Head of caudate nucleus (tissue), 42 donors: ENCODE results near the gene CSTPP1.
"Not testable (repeated sequence)": the region's sequence is repeated elsewhere in the genome, so short reads cannot be mapped to it uniquely, and the experiment has no call there.

Experiments used
- DNase-seq, 42 donors: peaks; one replicate each; pipeline versions ENCODE4 v3.0.0 to v3.0.0-alpha.2; 2020 to 2021; ENCODE audit warnings: mixed read lengths in 7 of 42
- intact Hi-C: fragments of 100-400 bp; cut with DNase I; formaldehyde crosslinking; loops from one replicate; pipeline ENCODE4 v1.15.0; 2022

CSTPP1 gene

GRCh38 chr11:47062736-47063135 is 126.2 kb downstream of the CSTPP1 start:
- intact Hi-C loops: no loop called here
- no peak for DNase-seq

DNA sequence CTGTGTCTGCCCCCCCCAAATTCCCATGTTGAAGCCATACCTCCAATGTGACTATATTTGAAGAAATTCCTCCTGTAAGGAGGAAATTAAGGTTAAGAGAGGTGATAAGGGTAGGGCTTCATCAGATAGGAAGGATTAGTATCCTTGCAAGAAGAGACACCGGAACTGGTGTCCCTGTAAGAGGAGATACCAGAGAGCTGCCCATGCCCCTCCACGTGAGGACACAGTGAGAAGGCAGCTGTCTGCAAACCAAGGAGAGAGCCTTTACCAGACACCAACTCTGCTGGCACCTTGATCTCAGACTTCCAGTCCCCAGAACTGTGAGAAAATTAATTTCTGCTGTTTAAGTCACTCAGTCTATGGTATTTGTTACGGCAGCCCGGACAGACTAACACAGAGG is 130.8 kb downstream of the CSTPP1 start:
- intact Hi-C loops: no loop called here
- DNase-seq: no peak

DNA sequence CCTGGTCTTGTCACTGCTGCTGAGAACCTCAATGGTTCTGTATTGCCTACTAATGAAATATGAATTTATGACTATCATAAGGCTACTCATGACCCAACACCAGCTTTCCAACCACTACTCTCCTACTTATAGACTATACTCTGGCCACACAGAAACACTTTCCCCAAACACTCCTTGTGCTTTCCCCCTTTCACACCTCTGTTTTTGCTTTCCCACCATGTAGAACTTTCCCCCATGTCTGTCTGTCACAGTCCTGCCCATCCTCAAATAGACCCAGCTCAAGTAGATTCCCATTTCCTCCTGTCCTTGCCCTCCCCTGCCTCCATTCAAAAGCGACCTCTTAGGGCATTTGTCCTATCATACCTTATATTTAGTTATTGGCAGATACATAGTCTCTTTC is 134.2 kb downstream of the CSTPP1 start:
- no peak for DNase-seq
- intact Hi-C loops: no loop called here

DNA sequence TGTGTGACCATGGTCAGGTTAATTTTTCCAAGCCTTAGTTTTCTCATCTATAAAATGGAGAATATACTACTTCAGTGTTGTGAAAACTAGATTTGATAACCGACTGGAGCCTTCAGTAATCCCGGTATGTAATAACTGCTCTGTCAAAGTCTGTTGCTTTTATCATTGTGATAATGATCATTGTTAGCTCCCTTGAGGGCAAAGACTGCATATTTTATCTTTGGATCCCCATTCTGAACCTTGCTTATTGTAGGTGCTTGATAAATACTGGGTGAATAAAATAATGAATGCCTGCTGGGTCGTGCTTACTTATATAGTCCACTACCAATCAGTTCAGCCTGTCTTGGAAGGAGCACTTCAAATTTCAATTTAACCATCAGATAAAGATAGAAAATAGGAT is 134.8 kb downstream of the CSTPP1 start:
- DNase-seq: no peak
- intact Hi-C loops: no loop called here

- peak in 9 of 42 donors; percentile 6 to 41 (median 20) for DNase-seq
- intact Hi-C loops: no loop called here
These were observed 135.3 kb downstream of the CSTPP1 start for GRCh38 chr11:47071791-47072261.

DNA sequence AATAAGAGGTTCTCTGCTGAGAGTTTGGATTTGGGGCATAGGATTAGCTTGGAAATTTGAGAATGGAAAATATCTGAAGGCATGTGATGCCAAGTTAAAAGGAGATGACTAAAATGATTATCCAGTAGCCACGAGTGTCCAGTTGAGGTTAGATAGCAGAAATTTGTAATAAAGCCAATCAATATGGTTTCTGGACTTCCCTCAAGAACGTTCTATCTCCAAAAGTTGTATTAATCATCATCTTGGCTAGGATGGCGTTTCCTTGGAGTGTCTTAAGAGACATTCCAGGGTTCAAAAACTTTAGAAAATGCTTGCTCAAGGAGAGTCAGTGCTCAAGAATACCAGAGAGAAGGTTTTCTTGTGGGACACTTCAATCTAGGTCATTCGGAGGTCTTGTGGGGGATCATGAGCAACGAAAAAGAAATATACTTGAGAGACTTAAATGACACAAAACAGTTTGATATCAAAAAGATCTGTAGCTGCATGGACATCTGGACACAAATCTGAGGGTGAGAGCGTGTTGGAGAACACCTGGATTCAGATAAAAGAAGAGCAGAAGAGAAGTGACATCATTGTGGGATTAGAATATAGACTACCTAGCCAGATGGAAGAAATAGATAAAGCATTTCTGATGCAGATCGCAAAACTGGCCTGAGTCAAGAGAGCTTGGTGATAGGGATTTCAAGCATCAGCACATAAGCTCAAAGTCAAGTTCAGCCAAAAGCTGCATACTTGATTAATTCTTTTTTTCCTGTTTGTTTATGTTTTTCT is 142.4 kb downstream of the CSTPP1 start:
- intact Hi-C loops: no loop called here
- no peak for DNase-seq

GRCh38 chr11:47080775-47081174 is 144.2 kb downstream of the CSTPP1 start:
- intact Hi-C loops, DNase-seq: not testable (repeated sequence)

DNA sequence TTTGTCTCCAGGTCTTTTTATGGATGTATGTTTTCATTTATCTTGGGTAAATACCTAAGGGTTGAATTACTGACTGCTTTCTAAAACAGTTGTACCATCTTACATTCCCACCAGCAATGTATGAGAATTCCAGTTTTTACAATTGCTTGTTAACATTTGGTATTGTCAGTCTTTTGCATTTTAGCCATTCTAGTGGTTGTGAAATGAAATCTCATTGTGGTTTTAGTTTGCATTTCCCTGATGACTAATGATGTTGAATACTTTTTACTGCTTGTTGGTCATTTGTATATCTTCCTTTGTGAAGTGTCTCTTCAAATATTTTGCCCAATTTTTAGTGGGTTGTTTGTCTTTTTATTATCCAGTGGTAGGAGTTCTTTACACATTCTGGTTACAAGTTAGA is 147.4 kb downstream of the CSTPP1 start:
- intact Hi-C loops: no loop called here
- DNase-seq: no peak

GRCh38 chr11:47087801-47088200 is 151.2 kb downstream of the CSTPP1 start:
- DNase-seq: no peak

GRCh38 chr11:47093541-47093940 is 157.0 kb downstream of the CSTPP1 start:
- intact Hi-C loops: no loop called here
- DNase-seq: no peak

More at GRCh38 chr11:47087801-47088200, 151.2 kb downstream of the CSTPP1 start:
- intact Hi-C loops: no loop called here

- intact Hi-C loops, DNase-seq: not testable (repeated sequence)
These were observed 160.3 kb downstream of the CSTPP1 start for GRCh38 chr11:47096871-47097270.

DNA sequence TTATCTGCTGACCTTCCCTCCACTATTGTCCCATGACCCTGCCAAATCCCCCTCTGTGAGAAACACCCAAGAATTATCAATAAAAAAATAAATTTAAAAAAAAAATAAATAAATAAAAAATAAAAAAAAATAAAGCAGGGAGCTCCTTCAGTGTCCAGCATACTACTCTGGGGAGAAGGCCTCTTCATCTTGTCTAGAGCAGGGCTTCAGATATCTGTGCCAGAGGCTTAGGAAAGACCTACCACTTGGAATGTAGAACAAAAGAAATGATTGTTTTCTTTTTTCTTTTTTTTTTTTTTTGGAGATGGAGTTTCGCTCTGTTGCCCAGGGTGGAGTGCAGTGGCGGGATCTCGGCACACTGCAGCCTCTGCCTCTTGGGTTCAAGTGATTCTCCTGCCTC is 161.7 kb downstream of the CSTPP1 start:
- intact Hi-C loops, DNase-seq: not testable (repeated sequence)

DNA sequence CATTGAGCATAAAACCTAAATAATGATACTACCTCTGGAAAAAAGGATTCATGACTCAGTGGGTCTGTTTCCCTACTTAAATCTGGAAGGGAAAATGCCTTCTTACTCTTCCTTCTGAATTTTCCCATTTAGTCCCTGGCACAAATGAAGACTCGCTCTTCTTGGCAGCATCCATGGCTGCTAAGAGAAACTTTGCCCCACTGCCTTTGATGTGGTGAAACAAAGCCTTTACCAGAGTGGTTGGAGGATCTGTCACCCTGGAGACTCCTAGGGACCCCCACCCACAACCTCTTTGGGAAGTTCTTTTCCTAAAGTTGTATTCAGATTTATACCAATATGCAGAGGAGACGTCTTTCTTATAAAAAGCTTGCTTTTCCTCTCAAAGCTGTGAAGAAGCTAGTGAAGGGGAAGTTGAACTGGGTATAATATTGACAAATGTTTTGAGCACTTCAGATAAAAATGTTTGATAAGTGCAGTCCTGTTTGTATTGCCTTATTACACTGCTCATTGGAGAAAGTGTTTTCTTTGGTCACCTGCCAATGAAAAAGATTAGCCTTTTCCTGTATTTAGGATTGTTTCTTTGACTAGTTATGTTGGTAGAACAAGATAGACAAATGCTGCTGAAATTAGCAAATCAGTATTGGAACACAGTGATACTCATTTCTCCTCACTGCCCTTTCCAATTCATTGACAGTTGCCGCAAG is 162.8 kb downstream of the CSTPP1 start:
- intact Hi-C loops: no loop called here
- no peak for DNase-seq

DNA sequence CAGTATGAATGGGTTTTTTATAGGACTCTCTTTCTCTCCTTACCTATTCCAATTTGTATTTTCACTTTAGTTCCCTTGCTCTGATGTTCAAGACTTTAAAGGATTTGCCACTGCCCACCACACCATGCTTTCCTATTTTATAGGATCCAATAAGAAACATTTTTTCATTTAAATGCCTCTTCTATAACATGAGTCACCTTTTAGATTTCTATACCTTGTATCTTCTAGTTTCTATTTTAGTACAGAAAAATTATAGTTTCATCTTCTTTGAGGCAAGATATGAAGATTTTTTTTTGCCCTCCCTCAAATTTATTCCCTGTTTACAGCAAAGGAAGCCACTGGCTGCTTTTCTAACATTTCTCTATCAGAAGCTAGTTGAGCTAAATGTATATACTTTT is 163.4 kb downstream of the CSTPP1 start:
- intact Hi-C loops: no loop called here
- DNase-seq: no peak

GRCh38 chr11:47101406-47101805 is 164.8 kb downstream of the CSTPP1 start:
- no peak for DNase-seq
- intact Hi-C loops: no loop called here

GRCh38 chr11:47104261-47104950 is 167.8 kb downstream of the CSTPP1 start:
- intact Hi-C loops: no loop called here
- DNase-seq: peak in 5 of 42 donors; percentile 3 to 56 (median 21)

DNA sequence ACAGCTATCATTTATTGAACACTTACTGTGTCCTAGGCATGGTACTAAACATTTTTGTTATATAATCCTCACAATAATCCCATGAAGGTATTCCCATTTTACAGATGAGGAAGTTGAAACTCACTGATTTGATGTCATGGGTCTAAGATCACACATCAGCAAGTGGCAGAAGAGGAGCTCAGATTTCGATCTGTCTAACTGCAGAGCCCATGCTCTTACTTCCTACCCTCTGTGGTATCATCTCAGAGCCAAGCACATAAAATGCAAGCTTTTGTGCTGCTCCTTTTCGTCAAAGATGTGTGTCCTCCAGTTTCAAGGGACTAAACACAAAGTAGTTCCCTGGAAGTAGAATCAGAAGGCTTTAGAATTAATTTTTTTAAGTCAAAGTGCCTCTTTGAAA is 169.0 kb downstream of the CSTPP1 start:
- intact Hi-C loops: no loop called here
- no peak for DNase-seq

DNA sequence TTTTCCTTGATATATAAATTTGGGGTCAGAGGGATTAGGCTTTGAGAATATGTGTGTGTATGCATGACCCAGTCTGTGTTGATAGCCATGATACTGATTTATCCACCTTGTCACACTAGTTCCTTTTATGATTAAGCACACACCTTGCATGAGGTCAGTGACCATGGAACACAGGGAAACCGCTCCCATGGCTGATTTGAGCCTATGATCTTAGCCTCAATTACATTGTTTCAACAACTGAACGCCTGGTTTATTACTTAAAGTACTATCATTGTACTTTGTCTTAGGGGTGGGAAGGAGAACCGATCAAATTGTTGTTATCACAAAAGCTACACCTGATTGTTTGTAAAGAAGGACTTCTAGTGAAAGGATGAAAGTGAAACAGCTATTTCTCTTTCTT is 169.4 kb downstream of the CSTPP1 start:
- intact Hi-C loops: no loop called here
- no peak for DNase-seq

DNA sequence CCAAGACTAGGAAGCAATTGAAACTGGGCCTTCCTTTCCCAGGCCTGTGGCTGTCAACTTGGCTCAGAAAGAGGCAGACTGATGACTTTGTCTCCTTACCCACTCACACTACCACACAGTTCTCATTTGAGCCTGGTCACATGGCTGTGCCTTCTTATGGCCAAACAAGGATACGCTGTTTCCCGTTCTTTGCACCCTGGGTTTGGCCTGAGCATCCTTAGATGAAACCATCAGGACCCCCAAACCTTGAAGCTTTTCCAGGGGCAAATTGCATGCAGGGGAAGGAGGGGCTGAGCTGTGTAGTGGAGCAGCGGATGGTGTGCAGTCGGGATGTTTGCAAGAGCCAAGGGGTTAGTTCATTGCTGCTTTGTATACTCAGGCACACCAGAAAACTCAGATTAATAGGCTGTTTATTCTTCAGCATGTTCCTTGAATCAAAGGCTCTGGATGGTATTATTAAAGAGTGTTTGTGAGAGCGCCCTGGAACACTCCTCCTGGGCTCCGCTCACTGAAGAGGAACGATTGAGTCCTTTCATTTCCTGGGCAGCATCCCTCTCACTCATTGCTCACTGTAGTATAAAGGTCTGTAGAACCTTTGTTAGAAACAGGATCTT is 170.3 kb downstream of the CSTPP1 start:
- intact Hi-C loops: no loop called here
- DNase-seq: peak; percentile 16 to 83 (median 59)

GRCh38 chr11:47107744-47108143 is 171.2 kb downstream of the CSTPP1 start:
- intact Hi-C loops: no loop called here
- no peak for DNase-seq
